ENCODE results near the gene KCNH2.

Gene KCNH2

DNA sequence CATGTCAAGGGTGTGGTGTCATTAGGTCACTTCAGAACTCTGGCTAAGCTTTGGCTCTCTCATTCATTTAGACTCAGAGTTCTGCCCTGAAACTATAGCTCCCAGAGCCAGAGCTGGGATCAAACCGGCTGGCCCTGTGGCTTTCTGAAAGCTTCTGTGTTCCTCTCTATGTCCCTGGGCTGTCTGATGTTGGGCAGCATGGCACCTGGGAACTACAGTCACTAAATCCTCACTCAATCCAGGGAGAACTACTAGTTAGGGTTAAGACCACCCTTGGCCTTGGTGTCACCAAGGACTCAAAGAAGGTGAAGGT, 32.9 kb upstream of the KCNH2 start:
- Histone ChIP-seq H3K27me3 (ENCODE audit: insufficient read depth, poor library complexity, severe bottlenecking) (no peaks in the 10 kb centered on the region), H3K27ac (ENCODE audit: poor library complexity, severe bottlenecking) (no peak overlapping the region), H3K9me3 (ENCODE audit: severe bottlenecking) (peaks cover 3% of the 10 kb centered on the region), H3K4me1 (ENCODE audit: insufficient read depth, poor library complexity, severe bottlenecking) (no peaks in the 10 kb centered on the region), H3K4me3 (ENCODE audit: severe bottlenecking) (no peak overlapping the region), H3K36me3 (ENCODE audit: low read depth) (no peaks in the 10 kb centered on the region)
- no peak for ATAC-seq (ENCODE audit: low read depth)
- DNase-seq (ENCODE audit: low spot score): no peak
- no peak for TF ChIP-seq CTCF (IDR thresholded peaks at IDR 0.05; ENCODE audit: poor library complexity, severe bottlenecking)

GRCh38 chr7:151010307-151011096, 32.4 kb upstream of the KCNH2 start:
- no peak overlapping the region for H3K4me3 ChIP-seq (ENCODE audit: severe bottlenecking)
- no peak for TF ChIP-seq CTCF (IDR thresholded peaks at IDR 0.05; ENCODE audit: poor library complexity, severe bottlenecking)
- peaks cover 3% of the 10 kb centered on the region for H3K9me3 ChIP-seq (ENCODE audit: severe bottlenecking)
- DNase-seq (ENCODE audit: low spot score): no peak
- no peaks in the 10 kb centered on the region for H3K27me3 ChIP-seq (ENCODE audit: insufficient read depth, poor library complexity, severe bottlenecking)
- H3K36me3 ChIP-seq (ENCODE audit: low read depth): no peaks in the 10 kb centered on the region
- H3K4me1 ChIP-seq (ENCODE audit: insufficient read depth, poor library complexity, severe bottlenecking): no peaks in the 10 kb centered on the region
- H3K27ac ChIP-seq (ENCODE audit: poor library complexity, severe bottlenecking): no peak overlapping the region
- ATAC-seq (ENCODE audit: low read depth): no peak

GRCh38 chr7:151010037-151010306, 31.9 kb upstream of the KCNH2 start:
- TF ChIP-seq CTCF (IDR thresholded peaks at IDR 0.05; ENCODE audit: poor library complexity, severe bottlenecking): no peak
- ATAC-seq (ENCODE audit: low read depth): no peak
- no peak for DNase-seq (ENCODE audit: low spot score)
- Histone ChIP-seq H3K4me3 (ENCODE audit: severe bottlenecking) (no peak overlapping the region), H3K4me1 (ENCODE audit: insufficient read depth, poor library complexity, severe bottlenecking) (no peaks in the 10 kb centered on the region), H3K27me3 (ENCODE audit: insufficient read depth, poor library complexity, severe bottlenecking) (no peaks in the 10 kb centered on the region), H3K9me3 (ENCODE audit: severe bottlenecking) (peaks cover 3% of the 10 kb centered on the region), H3K36me3 (ENCODE audit: low read depth) (no peaks in the 10 kb centered on the region), H3K27ac (ENCODE audit: poor library complexity, severe bottlenecking) (no peak overlapping the region)

DNA sequence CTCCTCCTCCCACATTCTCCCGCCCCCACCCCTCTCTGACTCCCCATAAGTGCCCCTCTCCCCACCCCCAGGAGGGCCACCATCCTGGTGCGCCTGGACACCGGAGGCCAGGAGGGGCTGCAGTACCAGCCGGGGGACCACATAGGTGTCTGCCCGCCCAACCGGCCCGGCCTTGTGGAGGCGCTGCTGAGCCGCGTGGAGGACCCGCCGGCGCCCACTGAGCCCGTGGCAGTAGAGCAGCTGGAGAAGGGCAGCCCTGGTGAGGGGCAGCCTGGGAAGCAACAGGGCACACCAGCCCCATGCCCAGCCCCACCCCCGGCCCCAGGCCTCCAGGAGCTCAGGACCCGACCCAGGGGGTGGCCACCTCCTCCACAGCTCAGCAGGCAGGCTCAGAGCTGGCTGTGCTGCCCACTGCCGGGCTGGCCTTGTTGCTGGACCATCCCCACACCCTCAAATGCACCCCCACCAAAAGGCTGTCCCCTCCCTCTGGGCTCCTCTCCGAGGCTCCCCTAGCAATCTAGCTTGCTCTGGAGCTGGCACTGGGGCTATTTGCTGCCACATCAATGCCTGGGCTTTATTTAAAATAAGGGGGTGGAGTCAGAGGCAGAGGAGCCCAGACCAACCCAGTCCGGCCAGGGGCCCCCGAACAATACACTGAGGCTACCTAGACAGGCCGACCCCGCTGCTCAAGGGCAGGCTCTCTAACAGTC, 31.4 kb upstream of the KCNH2 start:
- Histone ChIP-seq H3K36me3 (ENCODE audit: low read depth) (no peaks in the 10 kb centered on the region), H3K4me1 (ENCODE audit: insufficient read depth, poor library complexity, severe bottlenecking) (no peaks in the 10 kb centered on the region), H3K27me3 (ENCODE audit: insufficient read depth, poor library complexity, severe bottlenecking) (no peaks in the 10 kb centered on the region), H3K9me3 (ENCODE audit: severe bottlenecking) (peaks cover 3% of the 10 kb centered on the region), H3K27ac (ENCODE audit: poor library complexity, severe bottlenecking) (no peak overlapping the region), H3K4me3 (ENCODE audit: severe bottlenecking) (no peak overlapping the region)
- TF ChIP-seq CTCF (IDR thresholded peaks at IDR 0.05; ENCODE audit: poor library complexity, severe bottlenecking): no peak
- DNase-seq (ENCODE audit: low spot score) (no peak), ATAC-seq (ENCODE audit: low read depth) (no peak)

All from RWPE2 (cell line).